ENCODE results near the gene DPM2.

DPM2 gene

DNA sequence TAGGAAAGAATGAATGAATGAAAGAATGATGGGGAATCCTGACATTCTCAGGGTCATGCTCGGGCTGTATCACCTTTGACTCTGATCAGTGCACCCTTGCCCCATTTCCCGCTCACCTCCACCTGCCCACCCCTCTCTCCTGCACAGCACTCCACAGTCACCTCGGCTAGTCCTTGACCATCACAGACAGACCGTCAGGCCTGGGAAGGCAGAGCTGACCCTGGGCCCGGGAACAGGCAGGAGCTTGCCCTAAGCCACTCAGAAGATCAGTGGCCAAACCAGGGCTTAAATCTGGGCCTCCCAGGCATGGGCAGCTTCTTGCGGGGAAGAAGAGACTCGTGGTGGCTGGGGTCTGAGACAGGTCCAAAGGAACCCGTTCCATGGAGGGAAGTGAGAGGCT is 41.8 kb downstream of the DPM2 start:
- no peak for DNase-seq

DNA sequence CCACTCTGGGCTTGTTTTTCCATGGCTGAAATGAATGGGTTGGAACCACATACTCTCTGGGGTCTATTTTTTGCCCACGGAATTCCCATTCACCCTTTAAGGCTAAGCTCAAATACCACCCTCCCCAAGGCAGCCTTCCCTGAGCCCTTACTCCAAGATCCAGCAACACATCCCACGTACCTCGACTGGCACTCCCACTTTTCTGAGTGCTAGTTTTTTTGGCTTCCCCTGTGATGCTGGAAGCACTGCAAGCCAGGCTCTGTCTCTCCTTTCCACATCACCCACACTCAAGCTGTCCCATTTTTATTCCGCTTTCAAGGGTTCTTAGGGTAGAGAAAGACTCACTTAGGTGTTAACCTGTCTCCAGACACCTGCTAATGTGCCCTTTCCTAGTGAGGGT is 44.3 kb downstream of the DPM2 start:
- DNase-seq: no peak

DNA sequence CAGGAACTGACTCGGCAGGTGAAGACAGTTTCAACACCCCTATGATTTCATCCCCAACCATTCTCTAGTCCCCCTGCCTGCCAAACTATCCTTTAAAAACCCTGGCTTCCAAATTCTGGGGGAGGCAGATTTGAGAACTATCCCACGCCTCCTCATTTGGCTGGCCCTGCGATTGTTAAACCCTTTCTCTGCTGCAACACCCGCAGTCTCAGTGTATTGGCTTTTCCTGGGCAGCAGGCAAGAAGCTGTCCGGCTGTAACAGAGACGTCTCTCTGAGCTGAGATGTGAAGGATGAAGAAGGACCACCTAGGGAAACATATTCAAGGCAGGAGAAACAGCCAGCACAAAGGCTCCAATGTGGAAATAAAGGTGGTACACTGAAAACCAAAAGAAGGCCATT is 44.8 kb downstream of the DPM2 start:
- no peak for DNase-seq

DNA sequence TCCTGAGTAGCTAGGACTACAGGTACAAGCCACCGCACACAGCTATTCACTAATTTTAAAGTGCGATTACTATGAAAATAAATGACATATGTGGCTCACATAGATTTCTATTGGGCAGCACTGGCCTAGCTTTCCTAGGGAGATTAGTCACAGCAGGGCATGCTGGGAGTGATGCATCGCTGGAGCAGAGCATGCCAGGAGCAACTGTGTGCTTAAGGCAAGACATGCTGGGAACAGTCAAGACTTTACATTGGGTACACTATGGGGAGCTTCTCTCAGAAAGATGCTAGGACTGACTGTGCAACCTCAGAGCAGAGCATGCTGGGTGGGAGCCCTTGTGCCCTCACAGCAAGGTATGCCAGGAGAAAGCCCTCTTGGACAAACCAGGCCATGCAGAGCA is 47.6 kb downstream of the DPM2 start:
- no peak for DNase-seq

DNA sequence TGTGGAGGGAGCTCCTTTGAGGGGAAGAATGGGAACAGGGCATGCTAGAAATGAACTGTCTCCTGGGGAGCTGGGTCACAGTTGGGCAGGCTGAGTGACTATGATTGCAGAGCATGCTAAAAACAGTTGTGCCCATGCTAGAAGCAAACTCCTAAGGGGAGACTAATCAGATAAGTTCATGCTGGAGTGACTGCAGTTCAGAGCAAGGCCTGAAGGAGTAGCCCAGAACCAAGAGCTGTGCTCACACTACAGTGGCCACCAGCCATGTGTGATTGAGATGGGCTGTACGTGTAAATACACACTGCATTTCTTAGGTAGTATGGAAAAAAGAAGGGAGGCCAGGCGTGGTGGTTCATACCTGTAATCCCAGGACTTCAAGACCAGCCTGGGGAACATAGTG is 49.9 kb downstream of the DPM2 start:
- DNase-seq: no peak

DNA sequence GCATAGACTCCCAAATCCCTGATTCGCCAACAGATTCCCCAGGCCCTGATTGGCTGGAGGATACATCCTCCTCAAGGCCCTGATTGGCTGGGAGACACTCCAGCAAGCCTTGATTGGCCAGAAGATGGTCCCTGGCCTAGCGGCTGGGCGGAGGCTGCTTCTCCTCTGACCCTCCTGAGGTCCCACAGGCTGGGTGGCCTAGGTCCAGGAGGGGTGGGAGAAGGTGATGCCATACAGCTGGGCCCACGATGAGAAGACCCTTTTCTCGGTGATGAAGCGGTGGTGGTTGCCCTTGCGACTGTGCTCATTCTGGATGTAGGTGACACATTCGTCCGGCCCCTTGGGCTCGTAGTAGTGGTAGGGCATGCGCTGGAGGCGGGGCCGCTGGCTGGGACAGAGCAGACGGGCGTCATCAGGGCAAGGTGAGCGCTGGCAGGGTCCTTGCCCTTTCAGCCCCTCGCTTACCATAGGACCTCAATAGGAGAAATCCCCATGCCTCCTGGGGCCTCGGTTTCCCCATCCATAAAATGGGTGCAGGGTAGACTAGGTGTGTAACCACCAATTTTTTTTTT is 51.2 kb downstream of the DPM2 start:
- DNase-seq: no peak

DNA sequence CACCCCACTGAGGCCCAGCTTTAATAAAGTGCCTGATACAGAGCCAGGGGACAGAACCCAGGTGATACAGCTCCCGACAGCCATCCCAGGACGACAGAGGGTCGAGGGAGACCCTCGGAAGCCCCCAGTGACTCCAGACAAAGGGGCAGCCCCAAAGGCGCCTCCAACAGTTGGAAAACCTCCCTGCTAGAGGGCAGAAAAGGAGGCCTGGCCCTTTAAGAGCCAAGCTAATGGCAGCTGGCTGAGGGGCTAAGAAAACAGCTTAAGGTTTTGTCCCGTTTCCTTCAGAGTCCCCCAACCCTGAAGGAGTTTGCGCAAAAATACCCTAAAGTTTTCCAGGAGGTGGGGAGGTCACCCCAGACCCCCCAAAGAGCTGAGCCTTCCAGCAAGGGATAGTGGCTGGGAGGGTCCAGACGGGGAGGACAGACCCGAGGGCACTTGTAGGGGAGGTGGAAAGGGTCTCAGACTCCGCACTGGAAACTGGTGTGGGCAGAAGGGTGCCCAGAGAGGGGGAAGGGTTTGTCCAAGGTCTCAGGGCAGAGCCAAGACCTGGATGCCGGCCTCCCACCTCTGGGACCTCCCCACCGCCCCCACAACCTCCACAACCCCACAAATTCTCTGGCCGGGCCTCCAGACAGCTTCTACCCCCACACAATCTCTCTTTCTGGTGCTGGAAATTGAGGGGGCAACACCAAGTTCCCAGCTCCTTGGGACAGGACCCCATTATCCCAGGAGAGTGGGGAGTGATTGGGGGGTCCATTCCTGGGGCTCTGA is 52.0 kb downstream of the DPM2 start:
- no peak for DNase-seq

Measured in activated CD4-positive, CD25-positive, alpha-beta regulatory T cell treated with anti-CD3 and anti-CD28 coated beads, Interleukin-2, amount 50 U/mL, for 72 hours (primary cell).